Muscle of leg (tissue), 11 donors: ENCODE measurements around the gene PDF. TPM values are rescaled to one million over a fixed set of nuclear protein-coding genes. Genes with fewer than 3 reads are reported as not detected.
"Not testable (repeated sequence)": the region's sequence is repeated elsewhere in the genome, so short reads cannot be mapped to it uniquely, and the experiment has no call there.

ENCODE experiments used
- DNase-seq: peaks from one replicate; pipeline ENCODE4 v3.0.0; 2013
- H3K27ac ChIP-seq: one replicate; pipeline ENCODE4 v1.5.1; 2013; ENCODE audit warnings: mild to moderate bottlenecking, low read length, control low read depth
- H3K27me3 ChIP-seq: one replicate; pipeline ENCODE4 v1.6.1; 2013; ENCODE audit warnings: low read length; ENCODE audit not compliant: control insufficient read depth, insufficient read depth
- H3K36me3 ChIP-seq: one replicate; pipeline ENCODE4 v1.6.1; 2013; ENCODE audit warnings: low read length; ENCODE audit not compliant: control insufficient read depth, insufficient read depth
- H3K4me1 ChIP-seq: one replicate; pipeline ENCODE4 v1.6.1; 2013; ENCODE audit warnings: low read length; ENCODE audit not compliant: control insufficient read depth, insufficient read depth
- H3K4me3 ChIP-seq: one replicate; pipeline ENCODE4 v1.5.1; 2013; ENCODE audit warnings: low read length, control low read depth
- H3K9me3 ChIP-seq: replicated peaks from 2 replicates; pipeline ENCODE4 v1.6.1; 2013; ENCODE audit warnings: low read depth, low read length; ENCODE audit not compliant: control insufficient read depth
- WGBS: methylation state at CpG from one replicate; pipeline ENCODE4 v1.1.5; 2013; ENCODE audit warnings: missing lambda C conversion rate; ENCODE audit not compliant: insufficient coverage; 5-methylcytosine and 5-hydroxymethylcytosine counted together
- polyA plus RNA-seq, 8 donors: library from polyadenylated mRNA; unstranded; fragments of 120-200 nt; gene quantifications; one replicate each; pipeline versions ENCODE4 v1.2.1 to v1.2.3, GENCODE V29; 2013; ENCODE audit warnings: inconsistent platforms in 1 of 8, low replicate concordance in 1 of 8; ENCODE audit not compliant: insufficient read length in 8 of 8, insufficient read depth in 1 of 8
- total RNA-seq: library from RNA; stranded (reverse); fragments of 120-200 nt; gene quantifications from one replicate; pipeline ENCODE4 v1.2.4, GENCODE V29; 2013

Gene PDF
- total and polyA plus RNA-seq, 9 donors = 5.9 to 8.1 (median 6.5) TPM

DNA sequence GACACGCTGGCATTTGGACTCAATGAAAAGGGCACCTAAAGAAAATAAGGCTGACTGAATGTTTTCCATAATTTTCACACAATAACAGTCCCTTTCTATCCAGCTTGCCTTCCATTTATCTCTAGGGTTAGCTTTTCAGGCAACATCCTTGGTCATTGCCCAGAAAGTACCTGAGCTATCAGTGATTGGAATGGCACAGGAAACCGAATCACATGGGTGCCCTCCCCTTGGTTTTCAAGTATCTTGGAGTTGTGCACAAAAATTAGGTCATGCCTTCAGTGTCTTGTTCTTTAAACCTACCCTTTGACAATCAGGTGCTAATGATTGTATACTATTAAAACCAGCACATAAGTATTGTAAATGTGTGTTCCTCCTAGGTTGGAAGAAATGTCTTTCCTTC is 22.5 kb downstream of the PDF start:
- Histone ChIP-seq H3K36me3 (no peaks in the 10 kb centered on the region), H3K27ac (no peak overlapping the region), H3K27me3 (no peaks in the 10 kb centered on the region), H3K4me1 (peaks cover 9% of the 10 kb centered on the region), H3K4me3 (no peak overlapping the region), H3K9me3 (no peaks in the 10 kb centered on the region)
- WGBS = 92% methylated on average over 2 of the region's 2 CpGs
- no peak for DNase-seq

DNA sequence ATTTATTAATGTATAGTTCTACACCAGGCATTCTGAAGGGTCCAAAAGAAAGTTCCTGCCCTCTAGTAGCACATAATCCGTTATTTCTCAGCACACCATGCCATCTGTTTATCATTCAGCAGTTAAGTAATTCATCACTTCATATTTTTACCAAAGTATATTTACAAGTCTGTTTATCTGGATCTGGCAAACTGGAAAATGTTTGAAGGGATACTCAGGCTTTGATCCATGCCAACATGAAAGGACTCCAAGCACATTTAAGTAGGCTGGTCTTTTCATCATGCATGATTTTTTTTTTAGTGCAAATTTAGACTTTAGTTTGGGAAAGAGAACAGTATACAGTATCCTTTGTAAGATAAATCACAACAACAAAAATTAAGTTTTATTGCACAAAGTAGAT is 23.3 kb downstream of the PDF start:
- Histone ChIP-seq H3K27me3 (no peaks in the 10 kb centered on the region), H3K4me3 (no peak overlapping the region), H3K4me1 (peaks cover 6% of the 10 kb centered on the region), H3K36me3 (no peaks in the 10 kb centered on the region), H3K27ac (no peak overlapping the region), H3K9me3 (no peaks in the 10 kb centered on the region)
- no peak for DNase-seq
- no CpG with 5 or more reads among the region's 1 CpG for WGBS

DNA sequence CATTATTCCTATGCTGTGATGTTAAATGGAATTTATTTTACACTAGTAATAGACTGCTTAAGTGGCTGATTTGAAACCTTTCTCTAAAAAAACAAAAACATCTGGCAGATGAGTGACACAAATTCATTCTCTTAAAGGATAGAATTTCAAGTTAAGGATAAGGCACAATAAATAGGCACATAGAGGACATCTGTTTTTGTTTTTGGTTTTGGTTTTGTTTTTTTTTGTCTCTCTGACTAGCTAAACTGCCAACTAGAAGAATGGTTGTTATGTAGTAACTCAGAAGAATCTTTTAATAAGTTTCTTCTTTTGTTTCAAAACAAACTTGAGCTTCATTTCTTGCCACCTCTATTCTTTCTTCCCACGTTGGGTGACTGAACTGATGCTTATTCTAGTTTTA is 24.4 kb downstream of the PDF start:
- Histone ChIP-seq H3K4me1 (peaks cover 3% of the 10 kb centered on the region), H3K27ac (no peak overlapping the region), H3K9me3 (no peaks in the 10 kb centered on the region), H3K27me3 (no peaks in the 10 kb centered on the region), H3K36me3 (peaks cover 9% of the 10 kb centered on the region), H3K4me3 (no peak overlapping the region)
- no peak for DNase-seq
- no CpG with 5 or more reads among the region's 1 CpG for WGBS

DNA sequence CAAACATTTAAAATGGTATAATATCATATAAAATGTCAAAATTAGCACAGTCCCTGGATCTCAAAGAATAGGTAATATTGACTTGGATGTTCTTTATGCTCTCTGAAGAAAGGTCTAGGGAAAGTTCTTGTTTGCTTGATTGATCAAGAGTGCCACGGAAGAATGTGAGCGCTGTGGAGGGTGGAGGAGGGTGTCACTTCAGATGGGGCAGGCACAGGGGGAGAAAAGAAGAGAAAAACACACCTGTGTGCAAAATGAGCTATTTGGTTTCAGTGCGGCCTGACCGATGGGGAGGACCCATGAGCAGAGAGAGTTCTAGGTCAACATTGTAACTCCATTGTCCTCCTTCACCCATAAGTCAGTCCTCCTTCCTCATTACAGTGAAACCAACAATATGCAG is 28.1 kb downstream of the PDF start:
- H3K4me3 ChIP-seq = no peak overlapping the region
- H3K36me3 ChIP-seq = peaks cover 17% of the 10 kb centered on the region
- no peaks in the 10 kb centered on the region for H3K27me3 ChIP-seq
- H3K4me1 ChIP-seq = no peaks in the 10 kb centered on the region
- no peak overlapping the region for H3K27ac ChIP-seq
- 92% methylated on average over 2 of the region's 4 CpGs for WGBS
- DNase-seq = no peak
- no peaks in the 10 kb centered on the region for H3K9me3 ChIP-seq

DNA sequence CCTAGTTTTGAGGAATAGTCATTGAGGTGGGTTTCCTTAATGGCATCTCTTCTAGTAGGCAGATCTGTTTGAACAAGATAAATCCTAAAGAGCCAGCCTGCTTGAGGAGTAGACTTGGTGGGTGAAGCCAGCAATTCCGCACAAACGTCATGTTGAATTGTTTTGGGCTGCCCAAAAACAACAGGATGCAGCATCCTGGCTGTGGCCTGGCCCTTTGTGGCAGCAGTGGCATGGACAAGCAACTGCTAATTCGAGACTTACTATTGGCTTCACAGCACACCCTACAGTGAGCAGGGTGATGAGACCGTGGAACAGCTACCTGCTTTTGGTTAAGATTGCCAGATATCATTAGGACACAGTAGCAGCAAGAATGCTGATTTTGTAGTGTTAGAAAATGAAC is 28.5 kb downstream of the PDF start:
- Histone ChIP-seq H3K4me1 (no peaks in the 10 kb centered on the region), H3K27ac (no peak overlapping the region), H3K27me3 (no peaks in the 10 kb centered on the region), H3K4me3 (no peak overlapping the region), H3K9me3 (no peaks in the 10 kb centered on the region), H3K36me3 (peaks cover 17% of the 10 kb centered on the region)
- 86% methylated on average over 2 of the region's 4 CpGs for WGBS
- no peak for DNase-seq

DNA sequence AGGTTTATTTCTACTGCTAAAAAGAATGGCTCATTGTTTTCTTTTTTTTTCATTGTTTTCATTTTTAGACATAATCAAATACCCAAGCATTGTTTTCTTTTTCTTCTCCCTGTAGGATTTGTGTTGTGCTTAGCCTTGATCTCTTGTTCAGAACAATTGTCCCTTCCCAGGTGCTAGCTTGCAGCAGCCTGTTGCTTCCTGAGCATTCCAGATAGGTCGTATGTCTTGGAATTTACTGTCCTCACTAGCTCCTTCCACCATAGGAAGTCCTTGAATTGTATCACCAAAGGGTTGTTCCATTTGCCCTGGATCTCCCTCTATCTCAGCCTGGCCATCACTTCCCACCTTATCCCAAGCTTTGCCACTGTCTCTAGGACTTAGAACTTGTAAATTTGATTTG is 29.2 kb downstream of the PDF start:
- Histone ChIP-seq H3K36me3 (peaks cover 17% of the 10 kb centered on the region), H3K27ac (no peak overlapping the region), H3K27me3 (no peaks in the 10 kb centered on the region), H3K9me3 (no peaks in the 10 kb centered on the region), H3K4me1 (no peaks in the 10 kb centered on the region), H3K4me3 (no peak overlapping the region)
- DNase-seq = no peak
- WGBS = 11% methylated on average over 1 of the region's 1 CpG

DNA sequence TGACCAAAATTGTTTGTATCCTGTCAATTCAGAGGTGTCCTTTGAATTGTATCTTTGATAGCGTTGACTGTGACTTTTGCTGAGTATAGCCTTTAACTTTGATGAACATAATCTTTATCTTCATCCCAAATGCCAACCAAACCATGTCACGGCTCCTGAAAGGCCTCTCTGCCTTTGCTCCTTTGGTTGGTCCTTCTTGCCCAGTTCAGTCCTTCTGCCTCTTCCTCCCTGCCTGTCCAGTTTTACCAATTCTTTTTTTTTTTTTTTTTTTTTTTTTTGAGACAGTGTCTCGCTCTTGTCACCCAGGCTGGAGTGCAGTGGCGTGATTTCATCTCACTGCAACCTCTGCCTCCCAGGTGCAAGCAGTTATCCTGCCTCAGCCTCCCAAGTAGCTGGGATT is 32.1 kb downstream of the PDF start:
- H3K27ac ChIP-seq = no peak overlapping the region
- H3K4me1 ChIP-seq = no peaks in the 10 kb centered on the region
- peaks cover 17% of the 10 kb centered on the region for H3K36me3 ChIP-seq
- DNase-seq = no peak
- H3K4me3 ChIP-seq = no peak overlapping the region
- H3K27me3 ChIP-seq = no peaks in the 10 kb centered on the region
- 100% methylated on average over 1 of the region's 4 CpGs for WGBS
- no peaks in the 10 kb centered on the region for H3K9me3 ChIP-seq

DNA sequence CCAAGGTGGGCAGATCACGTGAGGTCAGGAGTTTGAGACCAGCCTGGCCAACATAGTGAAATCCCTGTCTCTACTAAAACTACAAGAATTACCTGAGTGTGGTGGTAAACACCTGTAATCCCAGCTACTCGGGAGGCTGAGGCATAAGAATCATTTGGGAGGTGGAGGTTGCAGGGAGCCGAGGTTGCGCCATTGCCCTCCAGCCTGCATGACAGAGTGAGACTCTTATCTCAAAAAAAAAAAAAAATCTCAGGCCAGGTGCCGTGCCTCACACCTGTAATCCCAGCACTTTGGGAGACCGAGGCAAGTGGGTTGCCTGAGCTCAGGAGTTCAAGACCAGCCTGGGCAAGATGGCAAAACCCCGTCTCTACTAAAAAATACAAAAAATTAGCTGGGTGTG is 33.6 kb downstream of the PDF start:
- WGBS = no CpG with 5 or more reads among the region's 7 CpGs
- not testable (repeated sequence) for DNase-seq, H3K4me1 ChIP-seq, H3K4me3 ChIP-seq, H3K27ac ChIP-seq, H3K9me3 ChIP-seq, H3K27me3 ChIP-seq
- H3K36me3 ChIP-seq = peaks cover 16% of the 10 kb centered on the region

DNA sequence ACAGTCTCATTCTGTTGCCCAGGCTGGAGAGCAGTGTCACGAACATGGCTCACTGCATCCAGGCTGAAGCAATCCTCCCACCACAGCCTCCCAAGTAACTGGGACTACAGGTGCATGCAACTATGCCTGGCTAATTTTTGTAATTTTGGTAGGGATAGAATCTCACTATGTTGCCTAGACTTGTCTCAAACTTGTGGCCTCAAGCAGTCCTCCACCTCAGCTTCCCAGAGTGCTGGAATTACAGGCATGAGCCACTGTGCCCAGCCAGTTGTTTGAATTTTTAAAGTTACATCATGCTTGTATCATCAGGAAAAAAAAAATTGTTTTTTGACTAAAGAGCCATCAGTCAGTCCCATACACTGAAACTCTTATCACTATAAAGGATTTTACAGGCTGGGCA is 36.3 kb downstream of the PDF start:
- no peaks in the 10 kb centered on the region for H3K9me3 ChIP-seq
- WGBS = no CpG with 5 or more reads among the region's 1 CpG

DNA sequence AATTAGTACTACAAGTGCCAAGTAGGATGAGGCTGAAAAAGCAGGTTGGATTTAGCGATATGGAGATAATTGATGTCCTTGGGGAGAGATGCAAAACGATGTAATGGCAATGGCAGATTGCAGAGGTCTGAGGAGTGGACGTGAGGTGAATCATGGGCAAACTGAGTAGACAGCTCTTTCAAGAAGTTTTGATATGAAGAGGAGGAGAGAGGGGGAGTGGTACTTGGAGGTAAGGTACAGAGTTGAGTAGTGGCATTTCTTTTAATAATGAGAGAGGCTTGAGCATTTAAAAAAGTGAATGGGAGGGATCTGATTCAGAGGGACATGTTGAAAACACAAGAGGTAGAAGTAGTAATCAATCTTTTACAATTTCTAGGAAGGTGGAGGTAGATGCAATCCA is 37.0 kb downstream of the PDF start:
- H3K4me1 ChIP-seq = no peaks in the 10 kb centered on the region
- H3K36me3 ChIP-seq = peaks cover 2% of the 10 kb centered on the region
- WGBS = 40% methylated on average over 3 of the region's 3 CpGs
- no peak for DNase-seq
- no peaks in the 10 kb centered on the region for H3K9me3 ChIP-seq
- no peak overlapping the region for H3K27ac ChIP-seq
- H3K27me3 ChIP-seq = no peaks in the 10 kb centered on the region
- no peak overlapping the region for H3K4me3 ChIP-seq

More for the DNA sequence above, 36.3 kb downstream of the PDF start:
- no peaks in the 10 kb centered on the region for H3K27me3 ChIP-seq
- no peaks in the 10 kb centered on the region for H3K4me1 ChIP-seq
- H3K4me3 ChIP-seq = no peak overlapping the region
- peaks cover 6% of the 10 kb centered on the region for H3K36me3 ChIP-seq
- no peak for DNase-seq
- no peak overlapping the region for H3K27ac ChIP-seq

DNA sequence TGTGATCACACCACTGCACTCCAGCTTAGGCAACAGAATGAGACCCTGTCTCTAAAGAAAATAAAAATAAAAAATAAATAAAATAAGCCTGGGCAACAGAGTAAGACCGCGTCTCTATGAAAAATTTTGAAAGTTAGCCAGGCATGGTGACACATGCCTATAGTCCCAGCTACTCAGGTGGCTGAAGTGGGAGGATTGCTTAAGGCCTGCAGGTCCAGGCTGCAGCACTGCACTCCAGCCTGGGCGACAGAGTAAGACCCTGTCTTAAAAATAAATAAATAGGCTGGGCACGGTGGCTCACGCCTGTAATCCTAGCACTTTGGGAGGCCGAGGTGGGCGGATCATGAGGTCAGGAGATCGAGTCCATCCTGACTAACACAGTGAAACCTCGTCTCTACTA is 38.7 kb downstream of the PDF start:
- not testable (repeated sequence) for H3K36me3 ChIP-seq, H3K9me3 ChIP-seq, H3K27me3 ChIP-seq, DNase-seq, H3K27ac ChIP-seq, H3K4me3 ChIP-seq, H3K4me1 ChIP-seq
- 95% methylated on average over 4 of the region's 9 CpGs for WGBS
